ENCODE measurements around the gene EIF2AK2. TPM values are rescaled to one million over a fixed set of nuclear protein-coding genes. Genes with fewer than 3 reads are reported as not detected.
A peak's percentile ranks its signal among the peaks of the same experiment; 100 is the strongest.

Gene EIF2AK2
- total RNA-seq, 1 donor from 2014 or later, result 20.7 TPM

- no peak for DNase-seq (ENCODE audit: missing footprints)
- no peak for ATAC-seq
- intact Hi-C loops (cut with DNase I), result no loop called here
These were observed 44.8 kb downstream of the EIF2AK2 start for GRCh38 chr2:37111958-37112357.

GRCh38 chr2:37110306-37111212 is 46.2 kb downstream of the EIF2AK2 start:
- DNase-seq (ENCODE audit: missing footprints) (no peak), ATAC-seq (no peak)
- intact Hi-C loops (cut with DNase I), result no loop called here

- DNase-seq (ENCODE audit: missing footprints), result no peak
- intact Hi-C loops (cut with DNase I), result no loop called here
- ATAC-seq, result no peak
These were observed 47.3 kb downstream of the EIF2AK2 start for GRCh38 chr2:37109523-37109922.

- ATAC-seq (no peak), DNase-seq (ENCODE audit: missing footprints) (no peak)
- intact Hi-C loops (cut with DNase I), result no loop called here
These were observed 51.6 kb downstream of the EIF2AK2 start for GRCh38 chr2:37105150-37105549.

GRCh38 chr2:37104178-37104577 is 52.6 kb downstream of the EIF2AK2 start:
- DNase-seq (ENCODE audit: missing footprints), result no peak
- intact Hi-C loops (cut with DNase I), result no loop called here
- no peak for ATAC-seq

- intact Hi-C loops (cut with DNase I), result no loop called here
- no peak for DNase-seq (ENCODE audit: missing footprints)
- no peak for ATAC-seq
These were observed 54.2 kb downstream of the EIF2AK2 start for GRCh38 chr2:37102588-37102987.

- ATAC-seq (no peak), DNase-seq (ENCODE audit: missing footprints) (no peak)
- intact Hi-C loops (cut with DNase I), result no loop called here
These were observed 56.7 kb downstream of the EIF2AK2 start for GRCh38 chr2:37100054-37100453.

GRCh38 chr2:37098416-37099118 is 58.2 kb downstream of the EIF2AK2 start:
- DNase-seq (ENCODE audit: missing footprints), result no peak
- intact Hi-C loops (cut with DNase I), result no loop called here

GRCh38 chr2:37096568-37096967 is 60.2 kb downstream of the EIF2AK2 start:
- intact Hi-C loops (cut with DNase I), result no loop called here
- DNase-seq (ENCODE audit: missing footprints) (no peak), ATAC-seq (no peak)

More at GRCh38 chr2:37098416-37099118, 58.2 kb downstream of the EIF2AK2 start:
- ATAC-seq, result no peak

GRCh38 chr2:37091873-37092272 is 64.9 kb downstream of the EIF2AK2 start:
- ATAC-seq (no peak), DNase-seq (ENCODE audit: missing footprints) (no peak)
- intact Hi-C loops (cut with DNase I), result no loop called here

GRCh38 chr2:37090019-37090477 is 66.7 kb downstream of the EIF2AK2 start:
- ATAC-seq, result no peak
- intact Hi-C loops (cut with DNase I), result no loop called here
- DNase-seq (ENCODE audit: missing footprints), result no peak

- ATAC-seq, result no peak
- intact Hi-C loops (cut with DNase I), result no loop called here
- DNase-seq (ENCODE audit: missing footprints), result no peak
These were observed 71.0 kb downstream of the EIF2AK2 start for GRCh38 chr2:37085731-37086147.

- ATAC-seq (no peak), DNase-seq (ENCODE audit: missing footprints) (no peak)
- intact Hi-C loops (cut with DNase I), result no loop called here
These were observed 72.0 kb downstream of the EIF2AK2 start for GRCh38 chr2:37084797-37085196.

- intact Hi-C loops (cut with DNase I), result no loop called here
- ATAC-seq, result peak; percentile 98
- DNase-seq (ENCODE audit: missing footprints), result peak; percentile 95
These were observed 72.6 kb downstream of the EIF2AK2 start, which contains the start of the genes GPATCH11 and HEATR5B for GRCh38 chr2:37083873-37084794. TSS of gene GPATCH11 (plus strand) at chr2:37084518. CDS start at chr2:37088382, 3,864 bp downstream. TSS of gene HEATR5B (minus strand) at chr2:37084372. CDS start at chr2:37083414, 958 bp downstream.

- intact Hi-C loops (cut with DNase I), result no loop called here
- ATAC-seq, result no peak
- no peak for DNase-seq (ENCODE audit: missing footprints)
These were observed 76.1 kb downstream of the EIF2AK2 start for GRCh38 chr2:37080689-37081088.

- intact Hi-C loops (cut with DNase I), result no loop called here
- no peak for DNase-seq (ENCODE audit: missing footprints)
- no peak for ATAC-seq
These were observed 76.5 kb downstream of the EIF2AK2 start for GRCh38 chr2:37080266-37080665.

- ATAC-seq, result no peak
- intact Hi-C loops (cut with DNase I), result no loop called here
- DNase-seq (ENCODE audit: missing footprints), result no peak
These were observed 85.8 kb downstream of the EIF2AK2 start for GRCh38 chr2:37070931-37071330.

- DNase-seq (ENCODE audit: missing footprints) (no peak), ATAC-seq (no peak)
- intact Hi-C loops (cut with DNase I), result no loop called here
These were observed 88.1 kb downstream of the EIF2AK2 start for GRCh38 chr2:37068686-37069085.

- intact Hi-C loops (cut with DNase I), result no loop called here
- ATAC-seq (no peak), DNase-seq (ENCODE audit: missing footprints) (no peak)
These were observed 95.0 kb downstream of the EIF2AK2 start for GRCh38 chr2:37061776-37062175.

All from Right ventricle myocardium inferior (tissue), 1 donor.